ENCODE results near the gene MYO18A.
A peak's percentile ranks its signal among the peaks of the same experiment; 100 is the strongest.

Gene MYO18A

GRCh38 chr17:29111816-29112499 lies 68.2 kb downstream of the MYO18A start:
- DNase-seq (ENCODE audit: low read depth) = peak; percentile 73
- peak; percentile 98 for TF ChIP-seq CTCF (IDR thresholded peaks at IDR 0.05; ENCODE audit: low read length, missing control alignments)
- H3K4me3 ChIP-seq (replicated peaks; ENCODE audit: low read depth, low read length) = no peak overlapping the region

GRCh38 chr17:29110372-29110757 lies 69.8 kb downstream of the MYO18A start:
- TF ChIP-seq CTCF (IDR thresholded peaks at IDR 0.05; ENCODE audit: low read length, missing control alignments) = no peak
- no peak for DNase-seq (ENCODE audit: low read depth)
- H3K4me3 ChIP-seq (replicated peaks; ENCODE audit: low read depth, low read length) = no peak overlapping the region

GRCh38 chr17:29109477-29110371 lies 70.5 kb downstream of the MYO18A start:
- no peak for TF ChIP-seq CTCF (IDR thresholded peaks at IDR 0.05; ENCODE audit: low read length, missing control alignments)
- no peak for DNase-seq (ENCODE audit: low read depth)
- no peak overlapping the region for H3K4me3 ChIP-seq (replicated peaks; ENCODE audit: low read depth, low read length)

GRCh38 chr17:29108823-29109476 lies 71.2 kb downstream of the MYO18A start:
- no peak for DNase-seq (ENCODE audit: low read depth)
- TF ChIP-seq CTCF (IDR thresholded peaks at IDR 0.05; ENCODE audit: low read length, missing control alignments) = no peak
- no peak overlapping the region for H3K4me3 ChIP-seq (replicated peaks; ENCODE audit: low read depth, low read length)

- H3K4me3 ChIP-seq (replicated peaks; ENCODE audit: low read depth, low read length) = no peak overlapping the region
- no peak for DNase-seq (ENCODE audit: low read depth)
- no peak for TF ChIP-seq CTCF (IDR thresholded peaks at IDR 0.05; ENCODE audit: low read length, missing control alignments)
Observed at GRCh38 chr17:29107933-29108822, 72.0 kb downstream of the MYO18A start.

GRCh38 chr17:29107084-29107483 lies 73.1 kb downstream of the MYO18A start:
- TF ChIP-seq CTCF (IDR thresholded peaks at IDR 0.05; ENCODE audit: low read length, missing control alignments) = no peak
- DNase-seq (ENCODE audit: low read depth) = no peak
- no peak overlapping the region for H3K4me3 ChIP-seq (replicated peaks; ENCODE audit: low read depth, low read length)
